ENCODE results near the gene MRPL2. TPM values are rescaled to one million over a fixed set of nuclear protein-coding genes. Genes with fewer than 3 reads are reported as not detected.

The MRPL2 gene
- total RNA-seq, 1 experiment from 2014 or later = 123 TPM

DNA sequence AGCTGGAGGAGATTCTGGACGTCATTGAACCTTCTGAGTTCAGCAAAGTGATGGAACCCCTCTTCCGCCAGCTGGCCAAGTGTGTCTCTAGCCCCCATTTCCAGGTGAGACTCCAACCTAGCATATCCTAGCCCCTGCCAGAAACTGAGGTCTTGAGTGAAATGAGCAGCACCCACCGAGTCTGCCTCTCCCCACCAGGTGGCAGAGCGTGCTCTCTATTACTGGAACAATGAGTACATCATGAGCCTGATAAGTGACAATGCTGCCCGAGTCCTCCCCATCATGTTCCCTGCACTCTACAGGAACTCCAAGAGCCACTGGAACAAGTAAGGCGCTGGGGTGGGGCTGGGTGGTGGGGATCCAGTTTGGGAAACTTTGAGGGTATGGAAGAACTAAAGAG lies 50.1 kb downstream of the MRPL2 start:
- H3K4me3 Mint-ChIP-seq (ENCODE audit: unreplicated experiment) = no peak overlapping the region

GRCh38 chr6:43007126-43007525 lies 52.1 kb downstream of the MRPL2 start:
- H3K4me1 Mint-ChIP-seq (ENCODE audit: low read depth, unreplicated experiment) = no peaks in the 10 kb centered on the region
- H3K4me3 ChIP-seq (ENCODE audit: low read depth, low read length) = no peak overlapping the region
- no TSS peak for BruUV-seq (replicated peaks)
- no peaks in the 10 kb centered on the region for H3K27me3 ChIP-seq (replicated peaks; ENCODE audit: control insufficient read depth, insufficient read depth, low read length)
- H3K27me3 Mint-ChIP-seq (ENCODE audit: insufficient read depth, unreplicated experiment) = no peaks in the 10 kb centered on the region
- peaks cover 45% of the 10 kb centered on the region for H3K36me3 Mint-ChIP-seq (ENCODE audit: insufficient read depth, unreplicated experiment)
- no peak for TF ChIP-seq CTCF (IDR thresholded peaks at IDR 0.05; ENCODE audit: insufficient read depth in 1 of 2, low read depth in 1 of 2, low read length in 1 of 2, severe bottlenecking in 1 of 2, unreplicated experiment in 1 of 2)
- intact Hi-C loops (cut with micrococcal nuclease; ENCODE audit: unreplicated experiment) = no loop called here
- H3K4me1 ChIP-seq = no peaks in the 10 kb centered on the region
- no peak for DNase-seq
- ChIA-PET POLR2A (no interaction called here), CTCF (interaction anchor here (1.1 kb wide), 1 partner anchor 137 kb away, joined by 3 read pairs; no protein-coding TSS in a partner anchor)
- H3K9me3 Mint-ChIP-seq (ENCODE audit: unreplicated experiment) = no peaks in the 10 kb centered on the region
- H3K9me3 ChIP-seq = no peaks in the 10 kb centered on the region
- H3K36me3 ChIP-seq (ENCODE audit: control insufficient read depth, insufficient read depth, low read length) = peaks cover 3% of the 10 kb centered on the region
- no peak overlapping the region for H3K27ac Mint-ChIP-seq (ENCODE audit: unreplicated experiment)
- H3K4me3 Mint-ChIP-seq (ENCODE audit: unreplicated experiment) = no peak overlapping the region

More for the DNA sequence above, 50.1 kb downstream of the MRPL2 start:
- Histone ChIP-seq H3K4me1 (0 out of 2 replicates have a peak, but pooled peaks cover 4% of the 10 kb centered on the region), H3K27me3 (replicated peaks; ENCODE audit: control insufficient read depth, insufficient read depth, low read length) (no peaks in the 10 kb centered on the region), H3K4me3 (ENCODE audit: low read depth, low read length) (no peak overlapping the region), H3K9me3 (no peaks in the 10 kb centered on the region), H3K36me3 (ENCODE audit: control insufficient read depth, insufficient read depth, low read length) (peaks cover 3% of the 10 kb centered on the region)
- no peaks in the 10 kb centered on the region for H3K9me3 Mint-ChIP-seq (ENCODE audit: unreplicated experiment)
- H3K4me1 Mint-ChIP-seq (ENCODE audit: low read depth, unreplicated experiment) = peaks cover 12% of the 10 kb centered on the region
- no TSS peak for BruUV-seq (replicated peaks)
- H3K36me3 Mint-ChIP-seq (ENCODE audit: insufficient read depth, unreplicated experiment) = peaks cover 54% of the 10 kb centered on the region
- CTCF ChIA-PET = no interaction called here
- intact Hi-C loops (cut with micrococcal nuclease; ENCODE audit: unreplicated experiment) = loop anchor here (1.0 kb wide), 1 partner anchor 108 kb away; no protein-coding TSS in a partner anchor
- DNase-seq = peak; percentile 46 to 47
- H3K27ac Mint-ChIP-seq (ENCODE audit: unreplicated experiment) = no peak overlapping the region
- no peaks in the 10 kb centered on the region for H3K27me3 Mint-ChIP-seq (ENCODE audit: insufficient read depth, unreplicated experiment)
- POLR2A ChIA-PET = interaction anchor here (1.1 kb wide), 1 partner anchor 12 kb away, joined by 3 read pairs; no protein-coding TSS in a partner anchor
- peak; percentile 42 to 57 for TF ChIP-seq CTCF (IDR thresholded peaks at IDR 0.05; ENCODE audit: insufficient read depth in 1 of 2, low read depth in 1 of 2, low read length in 1 of 2, severe bottlenecking in 1 of 2, unreplicated experiment in 1 of 2)

GRCh38 chr6:43006251-43006650 lies 53.0 kb downstream of the MRPL2 start:
- Histone ChIP-seq H3K4me1 (no peaks in the 10 kb centered on the region), H3K4me3 (ENCODE audit: low read depth, low read length) (no peak overlapping the region), H3K9me3 (no peaks in the 10 kb centered on the region), H3K27me3 (replicated peaks; ENCODE audit: control insufficient read depth, insufficient read depth, low read length) (no peaks in the 10 kb centered on the region), H3K36me3 (ENCODE audit: control insufficient read depth, insufficient read depth, low read length) (peaks cover 3% of the 10 kb centered on the region)
- BruUV-seq (replicated peaks) = no TSS peak
- DNase-seq = no peak
- Mint-ChIP-seq H3K27me3 (ENCODE audit: insufficient read depth, unreplicated experiment) (no peaks in the 10 kb centered on the region), H3K9me3 (ENCODE audit: unreplicated experiment) (no peaks in the 10 kb centered on the region), H3K27ac (ENCODE audit: unreplicated experiment) (no peak overlapping the region), H3K36me3 (ENCODE audit: insufficient read depth, unreplicated experiment) (peaks cover 46% of the 10 kb centered on the region), H3K4me3 (ENCODE audit: unreplicated experiment) (no peak overlapping the region), H3K4me1 (ENCODE audit: low read depth, unreplicated experiment) (no peaks in the 10 kb centered on the region)
- CTCF ChIA-PET = no interaction called here
- no peak for TF ChIP-seq CTCF (IDR thresholded peaks at IDR 0.05; ENCODE audit: insufficient read depth in 1 of 2, low read depth in 1 of 2, low read length in 1 of 2, severe bottlenecking in 1 of 2, unreplicated experiment in 1 of 2)
- POLR2A ChIA-PET = interaction anchor here (0.6 kb wide), 1 partner anchor 77 kb away, joined by 3 read pairs; no protein-coding TSS in a partner anchor
- intact Hi-C loops (cut with micrococcal nuclease; ENCODE audit: unreplicated experiment) = no loop called here

All from Caco-2 (cell line).